Osteoblast (primary cell): Measurements from ENCODE around the gene MTURN. TPM values are rescaled to one million over a fixed set of nuclear protein-coding genes. Genes with fewer than 3 reads are reported as not detected.
A peak's percentile ranks its signal among the peaks of the same experiment; 100 is the strongest.

ENCODE experiments used
- DNase-seq: peaks from one replicate; pipeline ENCODE4 v3.0.0; 2011; ENCODE audit warnings: low spot score, mixed read lengths; ENCODE audit not compliant: insufficient read length; ENCODE audit errors: missing footprints
- H2AFZ ChIP-seq: 2 replicates; pipeline ENCODE4 v1.6.0; 2011; ENCODE audit warnings: mild to moderate bottlenecking, low read length
- H3K27ac ChIP-seq: 2 replicates; pipeline ENCODE4 v1.5.1; 2011; ENCODE audit warnings: mild to moderate bottlenecking, low read depth, low read length, moderate library complexity
- H3K27me3 ChIP-seq: 2 replicates; pipeline ENCODE4 v1.6.0; 2012; ENCODE audit warnings: mild to moderate bottlenecking, control low read depth, inconsistent platforms, low read length, moderate library complexity; ENCODE audit not compliant: insufficient read depth
- H3K36me3 ChIP-seq: 2 replicates; pipeline ENCODE4 v1.5.1; 2011; ENCODE audit warnings: mild to moderate bottlenecking, low read length, control low read depth, moderate library complexity; ENCODE audit not compliant: insufficient read depth
- H3K4me1 ChIP-seq: 2 replicates; pipeline ENCODE4 v1.5.1; 2011; ENCODE audit warnings: mild to moderate bottlenecking, low read length, control low read depth, moderate library complexity; ENCODE audit not compliant: insufficient read depth
- H3K4me2 ChIP-seq: 2 replicates; pipeline ENCODE4 v1.6.0; 2011; ENCODE audit warnings: mild to moderate bottlenecking, low read length; ENCODE audit not compliant: insufficient read depth
- H3K4me3 ChIP-seq: fragments of 200-600 bp; sonication (generic); 3 replicates; pipeline ENCODE4 v1.5.1; 2012; ENCODE audit warnings: mild to moderate bottlenecking, low read length, inconsistent platforms; ENCODE audit not compliant: insufficient read depth
- H3K79me2 ChIP-seq: 2 replicates; pipeline ENCODE4 v1.6.0; 2012; ENCODE audit warnings: mild to moderate bottlenecking, low read length, control low read depth, inconsistent platforms; ENCODE audit not compliant: insufficient read depth
- H3K9me3 ChIP-seq: 2 replicates; pipeline ENCODE4 v1.5.1; 2011; ENCODE audit warnings: low read depth, low read length, control low read depth
- H4K20me1 ChIP-seq: 2 replicates; pipeline ENCODE4 v1.6.0; 2012; ENCODE audit warnings: mild to moderate bottlenecking, low read length, control low read depth; ENCODE audit not compliant: insufficient read depth
- total RNA-seq: library from RNA; depleted of rRNA; stranded (reverse); fragments of >200 nt; gene quantifications from 2 replicates; pipeline ENCODE4 v1.2.3, GENCODE V29; 2012
- TF ChIP-seq, protein P1 (sequence below): IDR thresholded peaks from 2 replicates; pipeline ENCODE4 v1.5.1; 2011; ENCODE audit warnings: mild to moderate bottlenecking, low read depth, low read length, moderate library complexity; ENCODE audit errors: extremely low read depth

The MTURN gene
- total RNA-seq, 1 donor, result 31.1 TPM

DNA sequence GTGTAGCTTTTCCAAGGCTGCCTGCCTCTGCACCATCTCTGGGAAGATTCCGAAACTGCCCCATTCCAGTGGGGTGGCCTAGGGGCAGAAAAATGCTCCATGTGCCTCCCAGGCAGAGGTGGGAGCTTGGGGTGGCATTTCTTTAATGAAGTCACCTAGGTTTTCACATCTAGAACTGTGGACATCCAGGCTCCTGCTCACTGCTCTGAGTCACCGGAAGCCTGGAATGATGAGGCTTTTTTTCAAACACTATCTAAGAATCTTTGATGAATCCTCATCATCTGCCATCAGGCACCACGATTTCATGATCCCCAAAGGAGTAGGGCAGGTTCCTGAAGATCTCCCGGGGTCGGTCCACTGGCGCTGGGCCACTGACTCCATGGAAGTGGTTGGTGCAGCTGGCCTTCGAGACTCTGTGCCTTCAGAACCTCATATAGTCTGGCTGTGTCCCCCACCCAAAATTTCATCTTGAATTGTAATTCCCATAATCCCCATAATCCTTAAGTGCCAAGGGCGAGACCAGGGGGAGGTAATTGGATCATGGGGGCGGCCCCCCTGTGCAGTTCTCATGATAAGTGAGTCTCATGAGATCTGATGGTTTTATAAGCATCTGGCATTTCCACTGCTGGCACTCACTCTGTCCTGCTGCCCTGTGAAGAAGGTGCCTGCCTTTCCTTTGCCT is 37.1 kb downstream of the MTURN start:
- no peaks in the 10 kb centered on the region for H3K9me3 ChIP-seq
- peaks cover 48% of the 10 kb centered on the region for H3K4me1 ChIP-seq
- no peaks in the 10 kb centered on the region for H3K36me3 ChIP-seq
- no peak for DNase-seq
- no peaks in the 10 kb centered on the region for H4K20me1 ChIP-seq
- peak overlapping the region; percentile 79 for H3K27ac ChIP-seq
- no peaks in the 10 kb centered on the region for H3K79me2 ChIP-seq
- H3K4me3 ChIP-seq, result no peak overlapping the region
- no peak overlapping the region for H2AFZ ChIP-seq
- H3K27me3 ChIP-seq, result no peaks in the 10 kb centered on the region
- TF ChIP-seq, protein P1, sequence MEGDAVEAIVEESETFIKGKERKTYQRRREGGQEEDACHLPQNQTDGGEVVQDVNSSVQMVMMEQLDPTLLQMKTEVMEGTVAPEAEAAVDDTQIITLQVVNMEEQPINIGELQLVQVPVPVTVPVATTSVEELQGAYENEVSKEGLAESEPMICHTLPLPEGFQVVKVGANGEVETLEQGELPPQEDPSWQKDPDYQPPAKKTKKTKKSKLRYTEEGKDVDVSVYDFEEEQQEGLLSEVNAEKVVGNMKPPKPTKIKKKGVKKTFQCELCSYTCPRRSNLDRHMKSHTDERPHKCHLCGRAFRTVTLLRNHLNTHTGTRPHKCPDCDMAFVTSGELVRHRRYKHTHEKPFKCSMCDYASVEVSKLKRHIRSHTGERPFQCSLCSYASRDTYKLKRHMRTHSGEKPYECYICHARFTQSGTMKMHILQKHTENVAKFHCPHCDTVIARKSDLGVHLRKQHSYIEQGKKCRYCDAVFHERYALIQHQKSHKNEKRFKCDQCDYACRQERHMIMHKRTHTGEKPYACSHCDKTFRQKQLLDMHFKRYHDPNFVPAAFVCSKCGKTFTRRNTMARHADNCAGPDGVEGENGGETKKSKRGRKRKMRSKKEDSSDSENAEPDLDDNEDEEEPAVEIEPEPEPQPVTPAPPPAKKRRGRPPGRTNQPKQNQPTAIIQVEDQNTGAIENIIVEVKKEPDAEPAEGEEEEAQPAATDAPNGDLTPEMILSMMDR, result no peak
- H3K4me2 ChIP-seq, result no peak overlapping the region

DNA sequence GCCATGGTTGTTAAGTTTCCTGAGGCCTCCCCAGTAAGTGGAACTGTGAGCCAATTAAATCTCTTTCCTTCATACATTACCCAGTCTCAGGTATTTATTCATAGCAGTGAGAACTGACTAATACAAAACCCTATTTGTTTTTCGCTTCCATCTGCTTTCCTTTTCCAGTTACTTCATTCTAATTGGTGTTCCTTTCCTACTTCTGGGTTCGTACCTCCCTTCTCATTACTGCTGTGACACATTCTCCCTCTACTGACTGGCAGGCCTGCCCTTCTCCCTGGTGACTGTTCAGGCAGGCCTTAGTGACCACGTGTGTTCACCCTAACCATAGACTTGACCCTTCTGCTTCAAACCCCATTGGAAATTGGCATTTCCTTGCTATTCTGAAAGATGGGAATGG is 37.7 kb downstream of the MTURN start:
- H3K9me3 ChIP-seq, result no peaks in the 10 kb centered on the region

DNA sequence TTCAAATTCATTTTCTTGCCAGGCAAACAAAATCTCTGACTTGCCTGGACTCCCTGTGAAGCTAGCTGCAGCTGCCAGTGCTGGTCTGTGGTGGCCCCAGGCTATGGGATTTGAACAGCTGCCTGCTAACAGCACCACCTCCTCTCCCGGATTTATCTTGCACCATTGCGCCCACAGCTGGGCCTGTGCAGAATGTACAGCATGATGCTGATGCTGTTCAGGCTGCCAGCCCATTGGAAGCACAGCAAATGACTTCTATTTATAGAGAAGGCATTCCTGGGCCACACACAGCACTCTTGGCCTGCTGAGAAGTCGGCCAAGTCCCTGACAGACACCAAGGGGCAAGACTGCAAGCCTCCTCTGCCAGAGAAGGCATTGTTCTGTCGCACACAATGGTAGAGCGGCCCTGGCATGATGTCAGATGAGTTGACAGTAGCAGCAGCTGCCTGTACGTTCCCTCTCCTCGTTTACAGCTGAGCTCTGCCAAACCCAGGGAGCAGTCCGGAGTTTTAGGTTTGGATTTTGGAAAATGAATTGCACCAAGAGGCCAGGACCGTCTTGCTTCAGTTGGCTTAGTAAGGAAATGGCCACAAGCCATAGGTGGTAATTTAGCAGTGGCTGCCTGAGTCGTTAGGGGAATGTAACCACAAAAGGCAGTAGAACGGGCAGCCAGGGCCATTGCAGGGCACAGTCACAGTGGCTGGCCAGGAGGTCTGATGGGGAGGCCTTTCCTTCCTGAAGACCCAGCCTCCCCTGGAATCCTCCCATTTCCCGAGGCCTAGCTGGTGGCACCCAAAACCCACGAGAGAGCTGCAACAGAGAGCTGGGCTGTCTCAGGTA is 38.5 kb downstream of the MTURN start:
- Histone ChIP-seq H3K27me3 (no peaks in the 10 kb centered on the region), H3K9me3 (no peaks in the 10 kb centered on the region), H3K4me3 (peak overlapping the region; percentile 24), H3K36me3 (no peaks in the 10 kb centered on the region), H2AFZ (peak overlapping the region; percentile 83), H3K4me2 (peak overlapping the region; percentile 52), H3K79me2 (no peaks in the 10 kb centered on the region), H3K27ac (peak overlapping the region; percentile 79), H4K20me1 (no peaks in the 10 kb centered on the region), H3K4me1 (peaks cover 48% of the 10 kb centered on the region)
- peak; percentile 88 for DNase-seq
- TF ChIP-seq, protein P1, result peak; percentile 53

More for the DNA sequence above, 37.7 kb downstream of the MTURN start:
- H3K27ac ChIP-seq, result peak overlapping the region; percentile 79
- no peaks in the 10 kb centered on the region for H3K27me3 ChIP-seq
- no peaks in the 10 kb centered on the region for H3K36me3 ChIP-seq
- H2AFZ ChIP-seq, result no peak overlapping the region
- TF ChIP-seq, protein P1, result no peak
- H3K4me3 ChIP-seq, result no peak overlapping the region
- no peaks in the 10 kb centered on the region for H4K20me1 ChIP-seq
- H3K79me2 ChIP-seq, result no peaks in the 10 kb centered on the region
- no peak for DNase-seq
- H3K4me1 ChIP-seq, result peaks cover 48% of the 10 kb centered on the region
- H3K4me2 ChIP-seq, result peak overlapping the region; percentile 52

DNA sequence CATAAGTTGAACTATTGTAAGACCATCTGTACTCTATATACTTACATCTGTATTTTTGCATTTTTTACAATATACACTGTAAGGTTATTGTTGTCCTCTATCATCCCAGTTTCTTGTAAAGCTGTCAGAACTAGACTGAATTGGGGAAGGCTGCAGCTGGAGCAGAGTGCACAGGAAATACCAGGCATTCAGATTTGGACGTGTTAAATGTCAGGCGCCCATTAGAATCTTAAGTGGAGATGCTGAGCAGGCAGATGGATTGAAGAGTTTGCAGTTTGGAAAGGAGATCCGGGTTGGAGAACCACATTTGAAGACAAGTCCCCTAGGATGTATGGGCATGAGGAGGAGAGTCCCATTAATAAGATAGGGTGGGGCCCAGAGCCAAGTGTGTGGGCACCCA is 40.4 kb downstream of the MTURN start:
- Histone ChIP-seq H4K20me1 (no peaks in the 10 kb centered on the region), H3K9me3 (no peaks in the 10 kb centered on the region), H3K4me2 (no peak overlapping the region), H2AFZ (no peak overlapping the region), H3K4me1 (peaks cover 31% of the 10 kb centered on the region), H3K79me2 (no peaks in the 10 kb centered on the region), H3K27ac (no peak overlapping the region), H3K27me3 (no peaks in the 10 kb centered on the region), H3K36me3 (no peaks in the 10 kb centered on the region), H3K4me3 (no peak overlapping the region)
- TF ChIP-seq, protein P1, result no peak
- DNase-seq, result no peak
